ENCODE results near the gene RIMOC1.

DNA sequence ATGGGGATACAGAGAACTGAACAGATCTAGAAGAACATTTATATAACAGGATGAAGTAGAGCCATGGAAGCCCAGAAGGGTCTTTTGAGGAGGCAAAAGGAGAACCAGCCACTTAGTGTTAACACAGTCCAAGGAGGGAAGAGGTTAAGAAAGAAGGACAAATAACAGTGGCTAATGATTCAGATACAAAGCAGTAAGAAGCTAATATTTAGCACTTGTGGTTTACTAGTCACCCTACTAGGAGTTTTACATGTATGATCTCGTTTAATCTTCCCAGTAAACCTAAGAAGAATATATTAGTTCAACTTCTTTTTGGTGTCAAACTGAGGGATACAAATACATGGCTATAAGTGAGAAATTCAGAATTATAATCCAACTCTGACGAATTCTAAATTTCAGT is 28.6 kb downstream of the RIMOC1 start:
- TF ChIP-seq, protein P1, sequence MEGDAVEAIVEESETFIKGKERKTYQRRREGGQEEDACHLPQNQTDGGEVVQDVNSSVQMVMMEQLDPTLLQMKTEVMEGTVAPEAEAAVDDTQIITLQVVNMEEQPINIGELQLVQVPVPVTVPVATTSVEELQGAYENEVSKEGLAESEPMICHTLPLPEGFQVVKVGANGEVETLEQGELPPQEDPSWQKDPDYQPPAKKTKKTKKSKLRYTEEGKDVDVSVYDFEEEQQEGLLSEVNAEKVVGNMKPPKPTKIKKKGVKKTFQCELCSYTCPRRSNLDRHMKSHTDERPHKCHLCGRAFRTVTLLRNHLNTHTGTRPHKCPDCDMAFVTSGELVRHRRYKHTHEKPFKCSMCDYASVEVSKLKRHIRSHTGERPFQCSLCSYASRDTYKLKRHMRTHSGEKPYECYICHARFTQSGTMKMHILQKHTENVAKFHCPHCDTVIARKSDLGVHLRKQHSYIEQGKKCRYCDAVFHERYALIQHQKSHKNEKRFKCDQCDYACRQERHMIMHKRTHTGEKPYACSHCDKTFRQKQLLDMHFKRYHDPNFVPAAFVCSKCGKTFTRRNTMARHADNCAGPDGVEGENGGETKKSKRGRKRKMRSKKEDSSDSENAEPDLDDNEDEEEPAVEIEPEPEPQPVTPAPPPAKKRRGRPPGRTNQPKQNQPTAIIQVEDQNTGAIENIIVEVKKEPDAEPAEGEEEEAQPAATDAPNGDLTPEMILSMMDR (IDR thresholded peaks at IDR 0.05), result no peak
- TF ChIP-seq POLR2A (IDR thresholded peaks at IDR 0.05), result no peak
